ENCODE measurements around the gene KLHL28. TPM values are rescaled to one million over a fixed set of nuclear protein-coding genes. Genes with fewer than 3 reads are reported as not detected.
A peak's percentile ranks its signal among the peaks of the same experiment; 100 is the strongest.

KLHL28 gene
- total RNA-seq, 1 donor from 2014 or later = 16.5 TPM

DNA sequence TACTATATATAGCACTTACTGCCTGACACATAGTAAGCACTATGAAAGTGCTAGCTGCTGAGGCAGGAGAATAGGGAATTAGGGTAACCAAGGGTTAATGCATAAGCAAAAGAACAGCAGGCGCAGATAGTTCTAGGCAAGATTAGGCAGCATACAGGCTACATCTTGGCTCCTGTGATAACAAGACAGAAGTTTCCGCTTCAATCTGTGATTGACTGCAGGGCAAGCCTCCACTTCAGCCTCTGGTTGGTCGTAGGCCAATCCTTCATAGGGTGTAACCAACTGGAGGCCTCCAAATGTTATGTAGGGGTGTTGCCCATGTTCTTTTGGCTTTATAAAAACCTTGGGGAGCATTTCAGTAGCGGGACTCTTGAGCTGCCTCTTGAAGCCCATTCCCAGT, 46.9 kb downstream of the KLHL28 start:
- TF ChIP-seq, protein P1, sequence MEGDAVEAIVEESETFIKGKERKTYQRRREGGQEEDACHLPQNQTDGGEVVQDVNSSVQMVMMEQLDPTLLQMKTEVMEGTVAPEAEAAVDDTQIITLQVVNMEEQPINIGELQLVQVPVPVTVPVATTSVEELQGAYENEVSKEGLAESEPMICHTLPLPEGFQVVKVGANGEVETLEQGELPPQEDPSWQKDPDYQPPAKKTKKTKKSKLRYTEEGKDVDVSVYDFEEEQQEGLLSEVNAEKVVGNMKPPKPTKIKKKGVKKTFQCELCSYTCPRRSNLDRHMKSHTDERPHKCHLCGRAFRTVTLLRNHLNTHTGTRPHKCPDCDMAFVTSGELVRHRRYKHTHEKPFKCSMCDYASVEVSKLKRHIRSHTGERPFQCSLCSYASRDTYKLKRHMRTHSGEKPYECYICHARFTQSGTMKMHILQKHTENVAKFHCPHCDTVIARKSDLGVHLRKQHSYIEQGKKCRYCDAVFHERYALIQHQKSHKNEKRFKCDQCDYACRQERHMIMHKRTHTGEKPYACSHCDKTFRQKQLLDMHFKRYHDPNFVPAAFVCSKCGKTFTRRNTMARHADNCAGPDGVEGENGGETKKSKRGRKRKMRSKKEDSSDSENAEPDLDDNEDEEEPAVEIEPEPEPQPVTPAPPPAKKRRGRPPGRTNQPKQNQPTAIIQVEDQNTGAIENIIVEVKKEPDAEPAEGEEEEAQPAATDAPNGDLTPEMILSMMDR (IDR thresholded peaks at IDR 0.05; ENCODE audit: unreplicated experiment) = no peak
- no peaks in the 10 kb centered on the region for H3K4me1 Mint-ChIP-seq
- H3K9me3 Mint-ChIP-seq = no peaks in the 10 kb centered on the region
- H3K4me3 Mint-ChIP-seq = no peak overlapping the region
- no peak overlapping the region for H3K27ac Mint-ChIP-seq
- no peak for DNase-seq (ENCODE audit: low spot score in 2 of 2, unreplicated experiment in 2 of 2)
- no peaks in the 10 kb centered on the region for H3K36me3 Mint-ChIP-seq
- no peaks in the 10 kb centered on the region for H3K27me3 Mint-ChIP-seq (ENCODE audit: low read depth)

DNA sequence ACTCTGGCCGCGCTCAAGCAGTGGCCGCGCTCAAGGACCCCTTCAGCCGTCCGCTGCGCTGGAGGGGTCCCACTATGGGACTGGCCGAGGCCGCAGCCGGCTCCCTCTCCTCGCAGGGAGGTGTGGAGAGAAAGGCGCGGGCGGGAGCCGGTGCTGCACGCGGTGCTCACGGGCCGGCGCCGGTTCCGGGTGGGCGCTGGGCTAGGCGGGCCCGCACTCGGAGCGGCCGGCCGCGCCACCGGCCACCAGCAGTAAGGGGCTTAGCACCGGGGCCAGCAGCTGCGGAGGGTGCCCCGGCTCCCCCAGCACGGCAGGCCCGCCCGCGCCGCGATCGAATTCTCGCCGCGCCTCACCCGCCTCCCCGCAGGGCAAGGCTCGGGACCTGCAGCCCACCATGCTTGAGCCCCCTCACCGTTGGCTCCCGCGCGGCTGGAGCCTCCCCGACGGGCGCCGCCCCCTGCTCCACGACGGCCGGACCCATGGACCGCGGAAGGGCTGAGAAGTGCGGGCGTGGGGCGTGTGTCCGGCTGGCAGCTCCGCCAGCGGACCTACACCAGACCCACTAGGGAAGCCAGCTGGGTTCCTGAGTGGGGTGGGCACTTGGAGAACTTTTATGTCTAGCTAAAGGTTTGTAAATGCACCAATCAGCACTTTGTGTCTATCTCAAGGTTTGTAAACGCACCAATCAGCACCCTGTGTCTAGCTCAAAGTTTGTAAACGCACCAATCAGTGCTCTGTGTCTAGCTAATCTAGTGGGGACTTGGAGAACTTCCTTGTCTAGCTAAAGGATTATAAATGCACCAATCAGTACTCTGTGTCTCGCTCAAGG, 49.5 kb downstream of the KLHL28 start:
- no peaks in the 10 kb centered on the region for H3K4me1 Mint-ChIP-seq
- no peaks in the 10 kb centered on the region for H3K36me3 Mint-ChIP-seq
- TF ChIP-seq, protein P1 (IDR thresholded peaks at IDR 0.05; ENCODE audit: unreplicated experiment) = no peak
- H3K27ac Mint-ChIP-seq = no peak overlapping the region
- no peak for DNase-seq (ENCODE audit: low spot score in 2 of 2, unreplicated experiment in 2 of 2)
- H3K27me3 Mint-ChIP-seq (ENCODE audit: low read depth) = no peaks in the 10 kb centered on the region
- H3K4me3 Mint-ChIP-seq = no peak overlapping the region
- no peaks in the 10 kb centered on the region for H3K9me3 Mint-ChIP-seq

DNA sequence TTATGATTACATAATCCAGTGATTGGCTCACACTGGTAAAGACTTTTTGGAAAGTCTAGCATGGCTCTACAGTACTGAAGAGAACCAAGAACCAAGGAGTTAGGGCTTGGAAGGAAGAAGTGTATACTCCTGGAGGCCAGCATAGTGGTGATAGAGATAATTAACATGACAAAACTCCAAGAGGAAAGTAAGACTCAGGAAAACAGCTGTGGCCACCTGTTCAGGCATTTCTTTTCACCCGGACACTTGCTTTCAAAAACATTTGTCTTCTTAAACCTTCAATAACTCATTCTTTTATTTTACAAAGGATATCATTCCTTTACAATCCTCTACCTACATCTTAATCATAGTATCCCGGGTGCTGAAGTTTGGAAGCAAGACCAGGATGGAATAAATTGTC, 50.9 kb downstream of the KLHL28 start:
- Mint-ChIP-seq H3K4me3 (no peak overlapping the region), H3K27ac (no peak overlapping the region), H3K9me3 (no peaks in the 10 kb centered on the region), H3K4me1 (no peaks in the 10 kb centered on the region), H3K27me3 (ENCODE audit: low read depth) (no peaks in the 10 kb centered on the region), H3K36me3 (no peaks in the 10 kb centered on the region)
- TF ChIP-seq, protein P1 (IDR thresholded peaks at IDR 0.05; ENCODE audit: unreplicated experiment) = no peak
- no peak for DNase-seq (ENCODE audit: low spot score in 2 of 2, unreplicated experiment in 2 of 2)

DNA sequence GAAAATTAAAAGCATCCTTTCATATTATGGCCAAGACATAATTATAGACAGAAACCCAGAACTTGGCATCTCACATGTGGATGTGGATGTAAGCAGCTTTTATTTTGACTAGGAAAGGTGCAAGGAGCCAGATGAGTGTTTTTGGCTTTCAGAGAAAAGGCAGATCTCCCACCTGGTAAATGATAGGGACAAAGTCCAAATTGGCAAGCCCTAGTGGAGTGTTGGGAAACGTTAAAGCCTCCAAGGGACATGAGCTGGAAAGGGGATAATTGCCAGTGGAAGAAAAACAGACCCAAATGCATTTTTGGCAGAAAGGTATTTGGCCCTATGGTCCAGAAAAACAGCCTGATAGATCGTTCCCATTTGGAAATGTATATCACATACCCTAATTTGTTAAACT, 60.1 kb downstream of the KLHL28 start:
- DNase-seq (ENCODE audit: low spot score in 2 of 2, unreplicated experiment in 2 of 2) = no peak
- TF ChIP-seq, protein P1 (IDR thresholded peaks at IDR 0.05; ENCODE audit: unreplicated experiment) = no peak
- Mint-ChIP-seq H3K27me3 (ENCODE audit: low read depth) (no peaks in the 10 kb centered on the region), H3K36me3 (no peaks in the 10 kb centered on the region), H3K4me1 (peaks cover 12% of the 10 kb centered on the region), H3K4me3 (no peak overlapping the region), H3K9me3 (no peaks in the 10 kb centered on the region), H3K27ac (no peak overlapping the region)

DNA sequence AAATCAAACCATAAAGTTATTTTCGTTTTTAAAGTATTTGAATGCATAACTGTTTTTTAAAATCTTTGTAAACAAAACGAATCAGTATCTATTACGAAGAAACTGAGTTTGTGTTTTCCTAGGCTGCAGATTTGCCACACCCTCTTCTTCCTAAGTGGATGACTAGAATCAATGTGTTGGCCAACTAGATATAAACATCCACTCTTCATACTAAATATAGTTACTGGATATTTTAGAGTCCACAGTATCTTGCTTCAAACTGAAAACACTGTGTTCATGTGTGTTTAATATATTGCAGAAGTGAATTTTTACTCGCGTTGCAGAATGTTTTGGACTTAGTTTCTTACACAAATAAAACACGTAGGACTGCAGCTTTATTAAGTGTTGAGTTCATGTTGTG, 63.2 kb downstream of the KLHL28 start:
- peaks cover 12% of the 10 kb centered on the region for H3K4me1 Mint-ChIP-seq
- TF ChIP-seq, protein P1 (IDR thresholded peaks at IDR 0.05; ENCODE audit: unreplicated experiment) = no peak
- peak overlapping the region; percentile 71 for H3K27ac Mint-ChIP-seq
- peak overlapping the region; percentile 88 for H3K4me3 Mint-ChIP-seq
- H3K27me3 Mint-ChIP-seq (ENCODE audit: low read depth) = no peaks in the 10 kb centered on the region
- no peaks in the 10 kb centered on the region for H3K36me3 Mint-ChIP-seq
- no peaks in the 10 kb centered on the region for H3K9me3 Mint-ChIP-seq
- no peak for DNase-seq (ENCODE audit: low spot score in 2 of 2, unreplicated experiment in 2 of 2)
